Right ventricle myocardium inferior (tissue), 1 donor: Measurements from ENCODE around the gene TSPAN11. TPM values are rescaled to one million over a fixed set of nuclear protein-coding genes. Genes with fewer than 3 reads are reported as not detected.
"Not testable (repeated sequence)": the region's sequence is repeated elsewhere in the genome, so short reads cannot be mapped to it uniquely, and the experiment has no call there.

ENCODE experiments used
- ATAC-seq: fragments of 200-7000 bp; cut with Tn5 transposase; one replicate; pipeline ENCODE4 v1.9.1; 2020; ENCODE audit warnings: mild to moderate bottlenecking, moderate library complexity
- DNase-seq: peaks from one replicate; pipeline ENCODE4 v3.0.0; 2021; ENCODE audit errors: missing footprints
- intact Hi-C: fragments of 100-400 bp; cut with DNase I; formaldehyde crosslinking; loops from one replicate; pipeline ENCODE4 v1.11.0; 2022
- long read RNA-seq: library from polyadenylated mRNA; unstranded; transcript quantifications from one replicate; pipeline ENCODE4 v2.0.0, GENCODE V29; 2021
- total RNA-seq: library from RNA; stranded (reverse); fragmentation: NEBNext Ultra II Directional; extraction: Animal tissue kit (Norgen Biotek cat#: 25700); gene quantifications from one replicate; pipeline ENCODE4 v1.2.1, GENCODE V29; 2021
- donor health status: DM: no; HTN: yes; CAD: no; lungs with severe emphysema.

The TSPAN11 gene, protein sequence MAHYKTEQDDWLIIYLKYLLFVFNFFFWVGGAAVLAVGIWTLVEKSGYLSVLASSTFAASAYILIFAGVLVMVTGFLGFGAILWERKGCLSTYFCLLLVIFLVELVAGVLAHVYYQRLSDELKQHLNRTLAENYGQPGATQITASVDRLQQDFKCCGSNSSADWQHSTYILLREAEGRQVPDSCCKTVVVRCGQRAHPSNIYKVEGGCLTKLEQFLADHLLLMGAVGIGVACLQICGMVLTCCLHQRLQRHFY
- 1.5 TPM for total RNA-seq
- long read RNA-seq, partial matches to known transcripts: 0 of 2 reads
- long read RNA-seq, other reads (novel, unspliced or antisense): 2 of 2 reads

DNA sequence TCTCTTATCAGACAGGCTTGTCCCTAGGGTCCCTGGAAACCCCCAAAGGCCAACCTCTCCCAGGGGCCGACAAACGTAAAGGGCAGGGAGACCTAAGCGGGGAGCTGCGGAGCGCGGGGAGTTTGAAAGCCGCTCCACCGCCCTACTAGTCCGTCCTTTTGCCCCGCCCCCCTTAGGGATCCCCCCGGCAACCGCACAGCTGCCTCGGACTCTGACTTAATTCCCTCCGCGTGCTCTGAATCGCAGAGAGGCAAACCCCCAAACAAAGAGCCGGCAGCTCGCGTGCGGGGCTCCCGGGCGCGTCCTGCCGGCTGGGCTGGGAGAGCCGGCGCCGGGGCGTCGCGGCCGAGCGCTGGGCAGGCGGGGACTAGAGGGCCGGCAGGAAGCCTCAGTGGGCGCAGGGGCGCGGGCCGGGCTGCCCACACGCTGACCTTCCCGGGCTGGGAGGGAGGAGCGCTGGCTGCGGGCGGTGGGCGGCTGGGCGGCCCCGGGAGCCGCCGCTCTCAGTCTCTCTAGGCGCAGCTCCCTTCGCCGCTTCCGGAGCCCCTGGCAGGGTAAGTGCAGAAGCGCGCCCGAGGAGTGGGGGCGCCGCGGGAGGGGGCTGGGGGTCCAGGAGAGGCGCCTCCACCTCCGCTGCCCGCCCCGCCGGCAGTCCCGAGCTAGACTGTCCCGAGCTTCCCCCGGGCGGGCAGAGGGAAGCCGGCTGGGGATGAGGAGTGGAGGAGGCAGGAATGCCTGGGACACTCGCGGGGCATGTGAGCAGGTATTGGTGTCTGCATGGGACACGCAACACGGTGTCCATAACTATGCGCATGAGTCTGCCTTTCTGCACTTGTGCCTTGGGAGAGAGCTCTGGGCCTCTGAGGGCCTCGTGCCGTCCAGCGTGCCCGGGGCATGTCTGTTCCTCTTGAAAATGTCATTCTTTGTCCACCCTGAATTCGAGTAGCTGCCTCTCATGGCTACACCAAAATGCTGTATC, at the start of gene TSPAN11:
Gene TSPAN11, plus strand, starts transcription at position 506 of the 979 bp plus-strand sequence. CDS start 27,244 bp downstream, outside the sequence.
- intact Hi-C loops: loop anchor here (5.0 kb wide), 1 partner anchor 51 kb away; no protein-coding TSS in a partner anchor
- ATAC-seq: peak; percentile 33
- no peak for DNase-seq

GRCh38 chr12:30877105-30877875, 49.3 kb upstream of the TSPAN11 start:
- DNase-seq: no peak
- intact Hi-C loops: no loop called here

GRCh38 chr12:30878024-30878423, 48.5 kb upstream of the TSPAN11 start:
- DNase-seq: no peak
- intact Hi-C loops: no loop called here
- no peak for ATAC-seq

More at GRCh38 chr12:30877105-30877875, 49.3 kb upstream of the TSPAN11 start:
- ATAC-seq: no peak

DNA sequence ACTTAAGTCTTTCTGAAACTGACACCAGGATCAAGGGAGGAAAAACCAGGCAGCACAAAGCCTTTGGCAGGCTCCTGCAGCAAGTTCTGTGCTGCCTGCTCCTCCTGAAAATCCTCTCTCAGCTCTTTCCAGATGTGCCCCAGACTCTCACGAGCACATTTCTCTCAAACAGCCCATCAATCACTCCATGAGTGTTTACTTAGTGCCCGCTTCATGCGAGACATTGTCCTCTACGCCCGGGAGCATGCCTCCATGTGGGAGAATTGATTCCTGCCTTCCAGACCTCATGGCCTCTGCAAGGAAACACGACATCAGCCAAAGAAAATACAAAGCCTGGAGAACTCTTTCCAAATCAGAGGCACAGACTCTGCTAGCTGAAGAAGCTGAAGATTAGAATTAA, 46.5 kb upstream of the TSPAN11 start:
- no peak for ATAC-seq

GRCh38 chr12:30880813-30881212, 45.7 kb upstream of the TSPAN11 start:
- intact Hi-C loops: no loop called here
- DNase-seq: no peak
- ATAC-seq: no peak

More for the DNA sequence above, 46.5 kb upstream of the TSPAN11 start:
- intact Hi-C loops: no loop called here
- no peak for DNase-seq

DNA sequence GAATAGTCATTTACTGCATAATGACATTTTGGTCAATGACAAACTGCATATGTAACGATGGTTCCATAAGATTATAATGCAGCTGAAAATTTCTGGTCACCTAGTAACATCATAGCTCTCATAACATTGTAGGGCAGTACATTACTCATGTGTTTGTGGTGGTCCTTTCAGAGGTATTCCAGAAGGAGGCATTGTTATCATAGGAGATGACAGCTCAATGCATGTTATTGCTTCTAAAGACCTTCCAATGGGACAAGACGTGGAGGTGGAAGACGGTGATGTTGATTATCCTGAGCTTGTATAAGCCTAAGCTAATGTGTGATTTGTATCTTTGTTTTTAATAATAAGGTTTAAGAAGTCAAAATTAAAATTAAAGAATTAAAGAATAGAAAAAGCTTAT, 43.8 kb upstream of the TSPAN11 start:
- intact Hi-C loops: no loop called here
- no peak for DNase-seq
- no peak for ATAC-seq

GRCh38 chr12:30884799-30885198, 41.7 kb upstream of the TSPAN11 start:
- intact Hi-C loops: no loop called here
- ATAC-seq (no peak), DNase-seq (no peak)

- intact Hi-C loops: no loop called here
- DNase-seq: no peak
- ATAC-seq: no peak
These were observed 41.2 kb upstream of the TSPAN11 start for GRCh38 chr12:30885321-30885720.

DNA sequence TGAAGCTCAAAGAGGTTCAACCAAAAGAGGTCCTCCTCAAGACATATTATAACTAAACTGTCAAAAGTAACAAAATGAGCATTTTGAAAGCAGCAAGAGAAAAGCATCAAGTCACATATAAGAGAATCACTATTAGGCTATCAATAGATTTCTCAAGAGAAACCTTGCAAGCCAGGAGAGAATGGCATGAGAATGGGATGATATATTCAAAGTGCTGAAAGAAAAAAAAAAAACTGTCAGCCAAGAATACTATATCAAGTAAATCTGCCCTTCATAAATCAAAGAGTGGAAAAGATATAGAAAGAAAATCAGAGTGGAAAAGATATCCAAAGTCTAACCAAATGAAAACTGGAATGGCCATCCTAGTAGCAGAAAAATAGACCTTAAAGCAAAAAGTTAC, 39.3 kb upstream of the TSPAN11 start:
- intact Hi-C loops: no loop called here
- DNase-seq (no peak), ATAC-seq (no peak)

DNA sequence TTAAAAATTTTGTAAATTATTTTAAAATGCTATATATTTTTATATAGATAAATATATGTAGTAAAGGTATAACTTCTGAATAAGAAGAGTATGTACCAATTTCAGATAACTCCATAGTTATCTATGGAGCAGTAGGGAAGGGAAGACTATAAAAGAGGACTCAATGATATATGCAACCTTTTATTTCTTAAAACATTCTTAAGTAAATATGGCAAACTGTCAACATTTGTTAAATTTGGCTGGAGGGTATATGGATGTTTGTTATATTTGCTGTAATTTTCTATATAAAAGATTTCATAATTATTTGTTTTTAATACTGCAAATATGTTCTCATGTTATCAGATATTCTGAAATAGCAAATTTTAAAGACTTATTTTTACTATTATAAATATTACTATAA, 38.3 kb upstream of the TSPAN11 start:
- intact Hi-C loops: no loop called here
- ATAC-seq (no peak), DNase-seq (no peak)

- DNase-seq, ATAC-seq, intact Hi-C loops: not testable (repeated sequence)
These were observed 32.0 kb upstream of the TSPAN11 start for GRCh38 chr12:30894531-30894930.

GRCh38 chr12:30896461-30896860, 30.1 kb upstream of the TSPAN11 start:
- no peak for DNase-seq
- no peak for ATAC-seq
- intact Hi-C loops: no loop called here

GRCh38 chr12:30898846-30899245, 27.7 kb upstream of the TSPAN11 start:
- DNase-seq: no peak
- ATAC-seq: no peak
- intact Hi-C loops: no loop called here

DNA sequence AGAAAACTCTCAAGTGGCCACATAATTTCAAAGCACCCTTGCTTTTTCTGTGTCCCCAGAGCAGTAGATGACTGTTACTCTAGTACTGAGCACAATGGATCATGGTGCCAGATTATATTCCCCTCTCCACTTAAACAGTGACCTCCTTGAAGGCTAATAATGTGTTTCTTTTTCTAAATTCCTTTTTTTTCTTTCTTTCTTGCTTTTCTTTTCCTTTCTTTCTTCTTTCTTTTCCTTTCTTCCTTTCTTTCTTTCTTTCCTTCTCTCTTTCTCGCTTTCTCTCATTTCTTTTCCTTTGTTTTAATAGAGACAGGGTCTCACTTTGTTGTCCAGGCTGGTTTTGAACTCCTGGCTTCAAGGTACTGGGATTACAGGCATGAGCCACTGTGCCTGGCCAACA, 26.2 kb upstream of the TSPAN11 start:
- no peak for DNase-seq
- intact Hi-C loops: no loop called here
- no peak for ATAC-seq

- DNase-seq (no peak), ATAC-seq (no peak)
- intact Hi-C loops: no loop called here
These were observed 24.5 kb upstream of the TSPAN11 start for GRCh38 chr12:30902001-30902400.

DNA sequence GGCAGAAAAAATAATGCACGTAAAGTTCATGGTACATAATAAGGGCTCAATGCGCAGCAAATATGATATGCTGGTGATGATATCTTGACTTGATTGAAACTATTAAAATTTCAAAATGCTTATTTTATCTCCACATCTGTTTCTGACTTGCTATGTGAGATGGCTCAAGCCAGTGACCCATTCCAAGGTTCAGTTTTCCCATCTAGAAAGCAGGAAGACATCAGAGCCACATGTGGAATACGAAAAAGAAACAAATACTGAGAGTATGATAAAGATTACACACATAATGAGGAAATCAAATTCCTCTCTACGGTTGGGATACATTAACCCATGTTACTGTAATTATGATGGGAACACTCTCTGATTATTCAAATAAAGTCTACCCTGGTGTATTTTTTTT, 24.0 kb upstream of the TSPAN11 start:
- intact Hi-C loops: no loop called here
- no peak for DNase-seq
- ATAC-seq: no peak

GRCh38 chr12:30905463-30906009, 21.0 kb upstream of the TSPAN11 start:
- no peak for ATAC-seq
- no peak for DNase-seq
- intact Hi-C loops: no loop called here

- ATAC-seq: no peak
- intact Hi-C loops: no loop called here
- no peak for DNase-seq
These were observed 18.3 kb upstream of the TSPAN11 start for GRCh38 chr12:30908076-30908721.
